Keratinocyte (primary cell): ENCODE measurements around the gene SIM2. TPM values are rescaled to one million over a fixed set of nuclear protein-coding genes. Genes with fewer than 3 reads are reported as not detected.

Experiments
- DNase-seq: peaks from one replicate; pipeline ENCODE4 v3.0.0-alpha.2; 2011; ENCODE audit warnings: low read depth, missing footprints, low spot score
- FAIRE-seq: peaks from 2 replicates; lab custom pipeline; 2011; peaks lifted over from hg19 to GRCh38; lab: Jason Lieb, UNC
- H2AFZ ChIP-seq: 2 replicates; pipeline ENCODE4 v1.6.0; 2012; ENCODE audit warnings: low read length, control low read depth, inconsistent platforms; ENCODE audit not compliant: control insufficient read depth
- H3K27ac ChIP-seq: 2 replicates; pipeline ENCODE4 v1.5.1; 2011; ENCODE audit warnings: low read length; ENCODE audit not compliant: control insufficient read depth, insufficient read depth
- H3K27me3 ChIP-seq: 3 replicates; pipeline ENCODE4 v1.6.0; 2011; ENCODE audit warnings: low read length; ENCODE audit not compliant: control insufficient read depth, insufficient read depth; ENCODE audit errors: extremely low read depth
- H3K36me3 ChIP-seq, 2 experiments: 2 replicates in 1 of 2; 3 replicates in 1 of 2; pipeline ENCODE4 v1.5.1; 2011; ENCODE audit warnings: low read length in 2 of 2, mild to moderate bottlenecking in 1 of 2; ENCODE audit not compliant: control insufficient read depth in 2 of 2, insufficient read depth in 2 of 2; ENCODE audit errors: extremely low read depth in 1 of 2
- H3K4me1 ChIP-seq: 3 replicates; pipeline ENCODE4 v1.5.1; 2011; ENCODE audit warnings: low read length; ENCODE audit not compliant: control insufficient read depth, insufficient read depth; ENCODE audit errors: extremely low read depth
- H3K4me2 ChIP-seq: 3 replicates; pipeline ENCODE4 v1.6.0; 2011; ENCODE audit warnings: low read depth, low read length; ENCODE audit not compliant: control insufficient read depth, insufficient read depth; ENCODE audit errors: extremely low read depth
- H3K4me3 ChIP-seq, 3 experiments: fragments of 200-600 bp in 1 of 3; sonication (generic) in 1 of 3; 2 replicates in 2 of 3; 3 replicates in 1 of 3; pipeline ENCODE4 v1.5.1; 2011 to 2016; ENCODE audit warnings: low read length in 3 of 3, mild to moderate bottlenecking in 3 of 3, control low read depth in 2 of 3, inconsistent platforms in 1 of 3, low read depth in 1 of 3, mixed read lengths in 1 of 3, mixed run types in 1 of 3, moderate library complexity in 1 of 3; ENCODE audit not compliant: control insufficient read depth in 2 of 3, insufficient read depth in 2 of 3; ENCODE audit errors: extremely low read depth in 1 of 3
- H3K79me2 ChIP-seq: 2 replicates; pipeline ENCODE4 v1.6.0; 2012; ENCODE audit warnings: low read length; ENCODE audit not compliant: control insufficient read depth, insufficient read depth
- H3K9ac ChIP-seq: 3 replicates; pipeline ENCODE4 v1.6.0; 2011; ENCODE audit warnings: low read length; ENCODE audit not compliant: control insufficient read depth, insufficient read depth; ENCODE audit errors: extremely low read depth
- H3K9me1 ChIP-seq: 3 replicates; pipeline ENCODE4 v1.6.0; 2011; ENCODE audit warnings: low read length; ENCODE audit not compliant: control insufficient read depth, insufficient read depth; ENCODE audit errors: extremely low read depth
- H3K9me3 ChIP-seq: 2 replicates; pipeline ENCODE4 v1.5.1; 2012; ENCODE audit warnings: low read depth, low read length; ENCODE audit not compliant: control insufficient read depth
- H4K20me1 ChIP-seq: 3 replicates; pipeline ENCODE4 v1.6.0; 2011; ENCODE audit warnings: low read length; ENCODE audit not compliant: control insufficient read depth, insufficient read depth; ENCODE audit errors: extremely low read depth
- EZH2 ChIP-seq: IDR thresholded peaks from one replicate; pipeline ENCODE4 v1.6.1; 2012; ENCODE audit warnings: inconsistent platforms, mild to moderate bottlenecking, low read length, moderate library complexity
- dilution Hi-C: fragments of 300-500 bp; cut with MboI; formaldehyde crosslinking; loops from one replicate; pipeline ENCODE4 v1.7.0; 2020; ENCODE audit warnings: low sequenced_read_pairs; ENCODE audit not compliant: extremely low pct_ligation_motif_present
- polyA plus RNA-seq, 5 experiments: library from polyadenylated mRNA; depleted of rRNA in 3 of 5; stranded (reverse) in 3 of 5; stranded (forward) in 1 of 5; unstranded in 1 of 5; fragments of >200 nt; gene quantifications; 1 replicate in 1 of 5; 2 replicates in 3 of 5; 3 replicates in 1 of 5; pipeline versions ENCODE4 v1.2.1 to v1.2.3, GENCODE V29; 2011 to 2012; ENCODE audit warnings: missing spikeins in 2 of 5, low read depth in 1 of 5, low replicate concordance in 1 of 5
- TF ChIP-seq, protein P1 (sequence below), 3 experiments: IDR thresholded peaks in 1 of 3; conservative IDR thresholded peaks in 1 of 3; optimal IDR thresholded peaks in 1 of 3; 2 replicates in 2 of 3; 3 replicates in 1 of 3; pipeline versions ENCODE3 to v1.5.1; 2011; ENCODE audit warnings: low read length in 3 of 3, mild to moderate bottlenecking in 3 of 3, moderate library complexity in 2 of 3, control low read depth in 1 of 3, inconsistent platforms in 1 of 3; ENCODE audit not compliant: insufficient read depth in 2 of 3; ENCODE audit errors: extremely low read depth in 1 of 3

Gene SIM2
- polyA plus RNA-seq, 1 donor (not counting 4 experiments of a cell fraction or from before 2014, with no cell fraction given), result 0.05 TPM

DNA sequence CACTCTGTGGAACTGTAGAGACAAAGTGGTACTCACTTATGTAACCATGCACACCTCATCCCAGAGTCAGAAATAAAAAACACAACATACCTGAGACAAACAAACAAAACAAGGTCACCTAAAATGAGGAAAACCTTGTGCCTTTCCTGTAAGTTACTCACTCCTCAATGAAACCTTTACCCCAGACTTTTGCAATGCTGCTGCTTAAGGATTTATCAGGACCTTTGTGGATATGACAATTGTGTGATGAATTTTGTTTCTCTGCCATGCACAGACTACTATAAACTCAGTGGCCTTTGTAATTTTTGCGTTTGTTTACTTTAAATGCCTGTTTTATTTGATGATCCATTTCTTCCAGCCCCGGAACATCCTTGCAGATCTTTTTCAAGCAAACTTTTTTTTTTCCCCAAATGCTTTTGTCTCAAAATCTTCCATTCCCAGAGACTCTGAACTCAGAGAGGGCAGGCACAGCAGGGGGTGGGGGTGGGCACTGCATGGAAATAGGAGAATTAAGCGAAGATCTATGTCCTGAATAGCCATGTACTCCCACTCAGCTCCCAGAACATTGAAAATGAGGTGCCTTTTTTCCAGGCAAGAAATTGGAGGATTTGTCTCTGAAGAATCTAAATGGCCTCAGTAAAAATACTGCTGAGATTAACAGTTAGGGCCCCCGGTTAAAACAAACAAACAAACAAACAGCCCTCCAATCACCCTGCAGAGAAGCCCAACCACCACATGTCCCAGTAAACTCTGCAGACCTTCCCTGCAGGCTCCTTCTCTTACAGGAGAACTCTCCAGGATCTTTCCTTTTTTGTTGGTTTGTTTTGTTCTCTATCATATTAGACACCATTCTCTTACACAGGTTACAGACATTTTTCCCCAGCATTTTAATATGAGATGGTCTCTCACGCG, 22.6 kb upstream of the SIM2 start:
- Histone ChIP-seq H3K4me3 (no peak overlapping the region), H3K4me1 (no peaks in the 10 kb centered on the region), H3K36me3 (no peaks in the 10 kb centered on the region), H3K79me2 (no peaks in the 10 kb centered on the region), H3K9me1 (no peaks in the 10 kb centered on the region), H3K9ac (no peak overlapping the region), H4K20me1 (no peaks in the 10 kb centered on the region), H3K27me3 (peaks cover 5% of the 10 kb centered on the region), H3K27ac (no peak overlapping the region), H3K9me3 (no peaks in the 10 kb centered on the region), H3K4me2 (no peak overlapping the region), H2AFZ (no peak overlapping the region)
- FAIRE-seq, result no peak
- dilution Hi-C loops, result no loop called here
- DNase-seq, result no peak
- no peak for TF ChIP-seq EZH2
- TF ChIP-seq, protein P1, sequence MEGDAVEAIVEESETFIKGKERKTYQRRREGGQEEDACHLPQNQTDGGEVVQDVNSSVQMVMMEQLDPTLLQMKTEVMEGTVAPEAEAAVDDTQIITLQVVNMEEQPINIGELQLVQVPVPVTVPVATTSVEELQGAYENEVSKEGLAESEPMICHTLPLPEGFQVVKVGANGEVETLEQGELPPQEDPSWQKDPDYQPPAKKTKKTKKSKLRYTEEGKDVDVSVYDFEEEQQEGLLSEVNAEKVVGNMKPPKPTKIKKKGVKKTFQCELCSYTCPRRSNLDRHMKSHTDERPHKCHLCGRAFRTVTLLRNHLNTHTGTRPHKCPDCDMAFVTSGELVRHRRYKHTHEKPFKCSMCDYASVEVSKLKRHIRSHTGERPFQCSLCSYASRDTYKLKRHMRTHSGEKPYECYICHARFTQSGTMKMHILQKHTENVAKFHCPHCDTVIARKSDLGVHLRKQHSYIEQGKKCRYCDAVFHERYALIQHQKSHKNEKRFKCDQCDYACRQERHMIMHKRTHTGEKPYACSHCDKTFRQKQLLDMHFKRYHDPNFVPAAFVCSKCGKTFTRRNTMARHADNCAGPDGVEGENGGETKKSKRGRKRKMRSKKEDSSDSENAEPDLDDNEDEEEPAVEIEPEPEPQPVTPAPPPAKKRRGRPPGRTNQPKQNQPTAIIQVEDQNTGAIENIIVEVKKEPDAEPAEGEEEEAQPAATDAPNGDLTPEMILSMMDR (optimal IDR thresholded peaks at IDR 0.05 in 1 of 3, IDR thresholded peaks at IDR 0.05 in 1 of 3, conservative IDR thresholded peaks at IDR 0.05 in 1 of 3; ENCODE audit: extremely low read depth in 1 of 3, insufficient read depth in 2 of 3, low read length in 3 of 3), result no peak

DNA sequence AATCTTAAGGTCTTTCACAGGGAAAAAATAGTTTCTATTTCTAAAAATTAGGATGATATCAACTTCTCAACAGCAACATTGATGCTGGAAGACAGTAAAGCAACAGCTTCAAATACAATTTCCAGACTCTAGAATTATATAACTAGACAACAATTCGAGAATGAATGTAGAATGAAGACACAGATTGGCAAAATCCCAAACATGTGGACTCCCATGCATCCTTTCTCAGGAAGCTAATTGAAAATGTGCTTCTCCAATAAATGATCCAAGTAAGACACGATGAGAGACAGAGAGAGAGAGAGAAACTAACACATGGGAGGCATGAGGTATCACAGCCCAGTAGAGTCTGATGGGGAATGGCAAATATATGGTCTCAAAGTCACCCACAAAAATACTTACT, 21.5 kb upstream of the SIM2 start:
- DNase-seq, result no peak
- H3K4me2 ChIP-seq, result no peak overlapping the region
- H3K36me3 ChIP-seq, result no peaks in the 10 kb centered on the region
- H4K20me1 ChIP-seq, result no peaks in the 10 kb centered on the region
- no peak for TF ChIP-seq EZH2
- TF ChIP-seq, protein P1 (optimal IDR thresholded peaks at IDR 0.05 in 1 of 3, IDR thresholded peaks at IDR 0.05 in 1 of 3, conservative IDR thresholded peaks at IDR 0.05 in 1 of 3; ENCODE audit: extremely low read depth in 1 of 3, insufficient read depth in 2 of 3, low read length in 3 of 3), result no peak
- H3K9me1 ChIP-seq, result no peaks in the 10 kb centered on the region
- H3K4me3 ChIP-seq, result no peak overlapping the region
- dilution Hi-C loops, result no loop called here
- H3K9me3 ChIP-seq, result no peaks in the 10 kb centered on the region
- H3K79me2 ChIP-seq, result no peaks in the 10 kb centered on the region
- H3K4me1 ChIP-seq, result no peaks in the 10 kb centered on the region
- FAIRE-seq, result no peak
- no peak overlapping the region for H3K27ac ChIP-seq
- no peak overlapping the region for H3K9ac ChIP-seq
- H3K27me3 ChIP-seq, result peaks cover 5% of the 10 kb centered on the region
- no peak overlapping the region for H2AFZ ChIP-seq
